Tibial nerve (tissue), 4 donors: ENCODE data around the gene GPC6. TPM values are rescaled to one million over a fixed set of nuclear protein-coding genes. Genes with fewer than 3 reads are reported as not detected.

Experiments
- DNase-seq, 2 donors: peaks; one replicate each; pipeline ENCODE4 v3.0.0-alpha.2; 2019; ENCODE audit warnings: low spot score in 2 of 2
- H3K27ac ChIP-seq, 4 donors: fragments of 200-600 bp; sonication (generic) in 3 of 4; one replicate each; pipeline ENCODE4 v1.5.1; 2017 to 2019; ENCODE audit warnings: mild to moderate bottlenecking in 1 of 4
- H3K27me3 ChIP-seq, 2 donors: fragments of 200-600 bp; sonication (generic) in 1 of 2; one replicate each; pipeline versions ENCODE4 v1.5.1 to v1.6.0; 2017 to 2019
- H3K36me3 ChIP-seq, 3 donors: fragments of 200-600 bp; sonication (generic); one replicate each; pipeline ENCODE4 v1.5.1; 2018 to 2019
- H3K4me1 ChIP-seq, 4 donors: fragments of 200-600 bp; sonication (generic) in 3 of 4; one replicate each; pipeline ENCODE4 v1.5.1; 2017 to 2019
- H3K4me3 ChIP-seq, 4 donors: fragments of 200-600 bp; sonication (generic) in 3 of 4; one replicate each; pipeline ENCODE4 v1.5.1; 2017 to 2019; ENCODE audit warnings: mild to moderate bottlenecking in 1 of 4, moderate library complexity in 1 of 4
- H3K9me3 ChIP-seq, 4 donors: fragments of 200-600 bp; sonication (generic) in 3 of 4; one replicate each; pipeline ENCODE4 v1.5.1; 2017 to 2019
- EP300 ChIP-seq, 2 donors: sonication (generic); formaldehyde crosslinking; IDR thresholded peaks; one replicate each; pipeline ENCODE4 v1.6.1; 2017; ENCODE audit warnings: antibody characterized with exemption in 2 of 2, mild to moderate bottlenecking in 1 of 2
- POLR2A ChIP-seq, 2 donors: fragments of 450-650 bp; IDR thresholded peaks; one replicate each; pipeline ENCODE4 v1.6.1; 2017; ENCODE audit warnings: antibody characterized with exemption in 2 of 2, mild to moderate bottlenecking in 2 of 2, moderate library complexity in 2 of 2
- WGBS, 2 donors: methylation state at CpG; one replicate each; pipeline ENCODE4 v1.1.5; 2018; 5-methylcytosine and 5-hydroxymethylcytosine counted together
- total RNA-seq, 4 donors: library from RNA; depleted of rRNA; stranded (reverse); fragments of >200 nt; gene quantifications; one replicate each; pipeline ENCODE4 v1.1.0, GENCODE V29; 2016
- TF ChIP-seq, protein P1 (sequence below), 5 experiments: fragments of 200-600 bp in 3 of 5; fragments of 450-650 bp in 2 of 5; sonication (generic) in 3 of 5; IDR thresholded peaks; one replicate each; pipeline ENCODE4 v1.5.1; 2016 to 2019; ENCODE audit warnings: antibody characterized with exemption in 5 of 5, mild to moderate bottlenecking in 3 of 5, moderate library complexity in 2 of 5

The GPC6 gene
- total RNA-seq, 4 donors from 2014 or later = 21.9 to 39.5 (median 29.8) TPM

DNA sequence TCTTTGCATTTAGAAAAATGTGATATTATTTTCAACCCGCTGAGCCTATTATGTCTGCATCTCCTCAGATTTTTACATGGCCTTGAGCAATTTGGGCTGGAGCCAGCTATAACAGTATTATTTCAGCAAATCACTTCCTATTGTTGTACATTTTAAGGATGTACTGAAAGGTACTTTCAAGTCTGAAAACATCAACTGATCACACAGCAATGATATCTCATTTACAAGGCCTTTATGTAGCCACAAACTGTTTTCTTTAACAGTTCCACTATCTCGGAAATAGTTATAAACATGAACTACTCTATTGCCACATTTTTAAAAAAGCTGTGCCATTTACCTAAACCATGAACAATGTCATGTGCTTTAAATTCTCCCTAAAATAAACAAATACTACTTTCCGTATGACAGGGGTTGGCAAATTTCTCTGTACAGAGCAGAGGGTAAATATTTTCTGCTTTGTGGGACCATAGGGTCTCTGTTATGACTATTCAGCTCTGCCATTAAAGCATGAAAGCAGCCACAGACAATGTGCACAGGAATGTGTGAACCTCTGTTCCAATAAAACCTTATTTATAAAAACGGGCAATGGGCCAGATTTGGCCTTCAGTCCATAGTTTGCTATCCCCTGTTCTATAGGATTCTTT, 560.4 kb downstream of the GPC6 start:
- Histone ChIP-seq H3K36me3 (no peaks in the 10 kb centered on the region), H3K4me3 (no peak overlapping the region), H3K27ac (no peak overlapping the region), H3K4me1 (no peaks in the 10 kb centered on the region), H3K27me3 (no peaks in the 10 kb centered on the region), H3K9me3 (no peaks in the 10 kb centered on the region)
- WGBS, 2 donors = 56 to 61% methylated on average over 4 of the region's 4 CpGs
- TF ChIP-seq EP300 (IDR thresholded peaks at IDR 0.05) = no peak
- TF ChIP-seq, protein P1, sequence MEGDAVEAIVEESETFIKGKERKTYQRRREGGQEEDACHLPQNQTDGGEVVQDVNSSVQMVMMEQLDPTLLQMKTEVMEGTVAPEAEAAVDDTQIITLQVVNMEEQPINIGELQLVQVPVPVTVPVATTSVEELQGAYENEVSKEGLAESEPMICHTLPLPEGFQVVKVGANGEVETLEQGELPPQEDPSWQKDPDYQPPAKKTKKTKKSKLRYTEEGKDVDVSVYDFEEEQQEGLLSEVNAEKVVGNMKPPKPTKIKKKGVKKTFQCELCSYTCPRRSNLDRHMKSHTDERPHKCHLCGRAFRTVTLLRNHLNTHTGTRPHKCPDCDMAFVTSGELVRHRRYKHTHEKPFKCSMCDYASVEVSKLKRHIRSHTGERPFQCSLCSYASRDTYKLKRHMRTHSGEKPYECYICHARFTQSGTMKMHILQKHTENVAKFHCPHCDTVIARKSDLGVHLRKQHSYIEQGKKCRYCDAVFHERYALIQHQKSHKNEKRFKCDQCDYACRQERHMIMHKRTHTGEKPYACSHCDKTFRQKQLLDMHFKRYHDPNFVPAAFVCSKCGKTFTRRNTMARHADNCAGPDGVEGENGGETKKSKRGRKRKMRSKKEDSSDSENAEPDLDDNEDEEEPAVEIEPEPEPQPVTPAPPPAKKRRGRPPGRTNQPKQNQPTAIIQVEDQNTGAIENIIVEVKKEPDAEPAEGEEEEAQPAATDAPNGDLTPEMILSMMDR (IDR thresholded peaks at IDR 0.05) = no peak
- no peak for TF ChIP-seq POLR2A (IDR thresholded peaks at IDR 0.05)
- no peak for DNase-seq

DNA sequence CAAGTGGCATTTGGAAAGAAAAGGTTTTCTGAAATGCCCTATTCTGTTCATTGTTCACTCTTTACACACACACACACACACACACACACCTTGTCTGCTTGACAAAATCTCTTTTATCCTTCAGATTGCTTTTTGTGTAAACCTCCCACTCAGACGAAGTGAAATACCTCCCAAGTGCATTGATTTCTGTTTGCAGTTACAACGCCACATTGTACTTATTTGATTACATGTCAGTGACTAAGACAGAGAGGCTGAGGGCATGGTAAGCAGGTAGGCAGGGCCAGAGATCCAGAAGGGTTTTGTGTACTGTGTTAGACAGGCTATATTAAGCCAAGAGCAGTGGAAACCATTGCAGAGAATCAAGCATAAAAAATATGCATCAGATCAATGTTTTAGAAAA, 561.8 kb downstream of the GPC6 start:
- Histone ChIP-seq H3K4me3 (no peak overlapping the region), H3K36me3 (no peaks in the 10 kb centered on the region), H3K27me3 (no peaks in the 10 kb centered on the region), H3K27ac (no peak overlapping the region), H3K4me1 (no peaks in the 10 kb centered on the region), H3K9me3 (no peaks in the 10 kb centered on the region)
- TF ChIP-seq POLR2A (IDR thresholded peaks at IDR 0.05) (no peak), EP300 (IDR thresholded peaks at IDR 0.05) (no peak)
- TF ChIP-seq, protein P1 (IDR thresholded peaks at IDR 0.05) = no peak
- DNase-seq = no peak
- 49 to 58% methylated on average over 2 of the region's 2 CpGs for WGBS, 2 donors

DNA sequence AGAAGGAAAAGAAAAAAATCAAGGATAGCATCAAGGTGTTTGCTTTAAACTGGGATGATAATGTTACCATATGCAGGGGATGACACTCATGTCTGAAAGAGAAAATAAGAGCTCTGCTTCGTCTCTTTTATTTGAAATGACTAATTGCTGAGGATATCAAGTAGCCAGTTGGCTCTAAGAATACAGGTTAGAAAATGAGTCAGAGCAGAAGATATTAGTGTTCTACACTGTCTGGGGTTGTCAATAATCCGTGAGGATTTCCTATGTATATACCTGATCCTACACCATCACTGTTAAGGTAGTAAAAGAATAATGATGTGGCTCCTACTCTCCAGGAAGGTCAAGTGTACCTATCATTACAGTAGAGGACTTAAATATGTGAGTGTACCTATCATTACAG, 562.5 kb downstream of the GPC6 start:
- no peak overlapping the region for H3K27ac ChIP-seq
- no peak for DNase-seq
- no peaks in the 10 kb centered on the region for H3K27me3 ChIP-seq
- TF ChIP-seq, protein P1 (IDR thresholded peaks at IDR 0.05) = no peak
- TF ChIP-seq EP300 (IDR thresholded peaks at IDR 0.05) = no peak
- no peak for TF ChIP-seq POLR2A (IDR thresholded peaks at IDR 0.05)
- H3K9me3 ChIP-seq = no peaks in the 10 kb centered on the region
- H3K4me1 ChIP-seq = no peaks in the 10 kb centered on the region
- 82 to 85% methylated on average over 2 of the region's 2 CpGs for WGBS, 2 donors
- no peaks in the 10 kb centered on the region for H3K36me3 ChIP-seq
- no peak overlapping the region for H3K4me3 ChIP-seq

DNA sequence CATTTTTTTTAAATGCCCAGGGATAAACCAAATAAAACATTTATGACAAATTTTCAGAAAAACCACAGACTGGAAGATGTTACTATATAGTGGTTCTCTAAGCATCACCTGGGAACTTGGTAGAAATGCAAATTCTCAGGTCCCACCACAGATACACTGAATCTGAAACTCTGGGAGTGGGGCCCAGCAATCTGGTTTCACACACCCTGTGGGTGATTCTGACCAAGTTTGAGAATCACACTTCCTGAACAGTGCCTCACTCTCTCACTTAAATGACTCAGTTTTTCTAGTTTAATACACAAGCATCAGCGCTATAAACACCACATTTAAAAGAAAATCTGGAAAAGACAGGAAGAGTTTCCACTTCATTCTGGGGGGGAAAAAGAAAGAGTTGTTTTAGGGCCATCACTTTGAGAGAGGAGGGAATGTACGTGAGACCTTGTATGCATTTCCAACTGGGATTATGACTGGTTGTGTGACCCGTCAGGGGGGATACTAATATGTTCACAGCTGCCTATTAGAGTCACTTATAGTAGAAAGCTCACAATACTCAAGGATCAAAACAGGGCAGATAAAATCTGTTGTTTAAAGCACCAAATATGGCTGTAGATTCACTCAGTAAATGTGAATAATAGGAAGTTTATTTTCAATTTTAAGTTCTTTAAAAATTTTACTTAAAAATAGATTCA, 567.7 kb downstream of the GPC6 start:
- Histone ChIP-seq H3K9me3 (no peaks in the 10 kb centered on the region), H3K27ac (no peak overlapping the region), H3K4me3 (no peak overlapping the region), H3K27me3 (no peaks in the 10 kb centered on the region), H3K4me1 (no peaks in the 10 kb centered on the region), H3K36me3 (no peaks in the 10 kb centered on the region)
- 56 to 59% methylated on average over 3 of the region's 3 CpGs for WGBS, 2 donors
- DNase-seq = no peak
- TF ChIP-seq POLR2A (IDR thresholded peaks at IDR 0.05) (no peak), EP300 (IDR thresholded peaks at IDR 0.05) (no peak)
- TF ChIP-seq, protein P1 (IDR thresholded peaks at IDR 0.05) = no peak

DNA sequence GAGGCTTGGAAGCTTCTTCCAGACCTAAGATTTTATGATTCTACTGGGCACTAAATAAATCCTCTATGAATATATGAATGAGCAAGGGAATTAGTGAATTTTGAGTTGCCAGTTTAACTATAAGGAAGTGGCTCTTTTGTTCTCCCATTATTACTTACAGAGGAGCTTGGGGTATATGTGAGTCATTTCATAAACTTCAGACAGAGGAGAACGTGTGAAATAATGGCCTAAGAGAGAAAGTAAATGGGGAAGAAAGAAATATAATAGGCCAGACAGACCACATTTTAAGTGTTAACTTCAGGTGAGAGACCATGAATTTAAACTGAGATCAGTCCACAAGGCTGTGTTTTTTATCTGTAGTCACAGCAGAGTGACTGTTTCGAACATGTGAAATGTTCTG, 570.9 kb downstream of the GPC6 start:
- H3K36me3 ChIP-seq = no peaks in the 10 kb centered on the region
- no peak overlapping the region for H3K27ac ChIP-seq
- H3K27me3 ChIP-seq = no peaks in the 10 kb centered on the region
- H3K9me3 ChIP-seq = no peaks in the 10 kb centered on the region
- no peak overlapping the region for H3K4me3 ChIP-seq
- H3K4me1 ChIP-seq = no peaks in the 10 kb centered on the region
- no peak for DNase-seq
- 59 to 62% methylated on average over 2 of the region's 2 CpGs for WGBS, 2 donors
- TF ChIP-seq, protein P1 (IDR thresholded peaks at IDR 0.05) = no peak
- TF ChIP-seq POLR2A (IDR thresholded peaks at IDR 0.05) = no peak
- no peak for TF ChIP-seq EP300 (IDR thresholded peaks at IDR 0.05)
